Head of caudate nucleus (tissue), 42 donors: ENCODE measurements around the gene MRPL3.

Source experiments
- DNase-seq, 42 donors: peaks; one replicate each; pipeline versions ENCODE4 v3.0.0 to v3.0.0-alpha.2; 2020 to 2021; ENCODE audit warnings: mixed read lengths in 7 of 42
- intact Hi-C: fragments of 100-400 bp; cut with DNase I; formaldehyde crosslinking; loops from one replicate; pipeline ENCODE4 v1.15.0; 2022

MRPL3 gene

DNA sequence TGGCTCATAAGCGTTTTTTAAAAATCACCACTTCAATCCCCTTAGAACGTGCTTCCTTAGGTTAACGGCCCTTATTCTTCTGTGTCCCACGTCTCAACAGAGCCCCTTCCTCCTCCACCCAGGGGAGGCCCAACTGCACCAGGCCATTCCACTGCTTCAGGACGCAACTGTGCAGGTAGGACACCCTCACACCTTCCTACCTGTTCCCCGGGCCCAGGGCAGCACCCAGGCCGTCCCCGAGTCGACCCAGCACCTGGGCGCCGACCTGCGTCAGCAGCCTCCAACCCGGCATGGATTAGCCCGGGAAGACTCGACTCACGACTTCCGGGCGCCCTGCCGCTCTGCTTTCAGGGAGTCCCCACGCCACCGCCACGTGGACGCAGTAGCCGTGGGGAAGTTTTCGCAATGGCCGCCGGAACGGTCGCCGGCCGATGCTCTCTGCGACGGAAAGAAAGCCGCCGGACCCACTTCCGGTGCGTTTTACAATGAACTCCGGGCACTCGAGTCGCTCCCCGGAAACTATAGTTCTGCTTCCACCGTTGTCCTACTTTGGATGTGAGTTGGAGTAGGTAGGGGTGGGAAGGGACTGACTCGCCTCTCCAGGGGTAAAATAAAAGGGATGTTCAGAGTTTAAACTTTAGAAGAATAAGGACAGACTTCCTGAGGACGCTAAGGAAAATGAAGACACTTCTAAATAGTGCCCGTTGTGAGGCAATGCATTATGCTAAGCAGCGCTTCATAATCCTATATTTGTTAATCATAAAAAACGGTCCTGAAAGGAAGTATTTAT, at the start of gene MRPL3:
Gene MRPL3 (minus strand): TSS at position 442 of the 790 bp plus-strand sequence. CDS start 150 bp downstream, at position 292.
- DNase-seq: peak; percentile 77 to 94 (median 87)
- intact Hi-C loops: loop anchor here (5.0 kb wide), 2 partner anchors 120 to 470 kb away; partner anchors contain the start of gene NUDT16

GRCh38 chr3:131551761-131552160, 49.0 kb upstream of the MRPL3 start:
- DNase-seq: no peak
- intact Hi-C loops: no loop called here

GRCh38 chr3:131550562-131551465, 48.0 kb upstream of the MRPL3 start:
- intact Hi-C loops: no loop called here

DNA sequence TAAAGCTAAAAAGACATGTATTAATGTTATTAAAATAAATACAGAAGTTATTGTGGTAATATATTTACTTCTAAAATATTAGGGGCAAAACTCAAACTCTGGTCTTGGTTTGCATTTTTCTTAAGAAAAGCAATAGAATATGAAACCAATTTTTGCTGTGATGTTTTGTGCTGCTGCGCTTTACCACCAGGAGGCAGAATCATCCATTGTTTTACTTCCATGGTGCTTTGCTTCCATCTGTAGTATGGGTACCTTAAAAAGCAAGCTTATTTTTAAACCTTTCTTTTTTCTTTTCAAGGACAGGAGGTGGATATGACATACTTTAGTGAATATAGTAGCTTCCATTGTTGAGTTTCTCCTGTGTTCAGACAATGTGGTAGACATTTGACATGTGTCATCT, 46.6 kb upstream of the MRPL3 start:
- intact Hi-C loops: no loop called here
- no peak for DNase-seq

More at GRCh38 chr3:131550562-131551465, 48.0 kb upstream of the MRPL3 start:
- DNase-seq: no peak

- DNase-seq: no peak
- intact Hi-C loops: no loop called here
Observed at GRCh38 chr3:131547585-131547984, 44.8 kb upstream of the MRPL3 start.

DNA sequence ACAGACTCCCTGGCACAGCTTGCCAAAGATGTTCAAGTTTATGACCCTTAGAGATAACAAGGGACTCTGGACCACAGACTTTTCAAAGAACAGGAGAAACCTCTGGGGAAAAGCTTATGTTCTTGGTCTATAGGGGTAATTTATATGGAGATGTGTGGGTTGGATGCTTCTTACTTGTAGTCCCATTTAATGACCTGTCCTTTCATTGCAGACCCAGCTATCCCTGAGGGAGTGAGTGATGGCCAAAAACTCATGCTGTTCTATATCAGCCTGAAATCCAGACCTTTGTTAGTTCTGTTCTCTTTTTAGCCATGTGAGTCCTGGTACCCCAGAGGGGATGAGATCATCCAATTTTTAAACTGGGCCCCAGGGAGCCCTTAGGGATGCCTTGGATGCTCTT, 43.7 kb upstream of the MRPL3 start:
- no peak for DNase-seq
- intact Hi-C loops: no loop called here

DNA sequence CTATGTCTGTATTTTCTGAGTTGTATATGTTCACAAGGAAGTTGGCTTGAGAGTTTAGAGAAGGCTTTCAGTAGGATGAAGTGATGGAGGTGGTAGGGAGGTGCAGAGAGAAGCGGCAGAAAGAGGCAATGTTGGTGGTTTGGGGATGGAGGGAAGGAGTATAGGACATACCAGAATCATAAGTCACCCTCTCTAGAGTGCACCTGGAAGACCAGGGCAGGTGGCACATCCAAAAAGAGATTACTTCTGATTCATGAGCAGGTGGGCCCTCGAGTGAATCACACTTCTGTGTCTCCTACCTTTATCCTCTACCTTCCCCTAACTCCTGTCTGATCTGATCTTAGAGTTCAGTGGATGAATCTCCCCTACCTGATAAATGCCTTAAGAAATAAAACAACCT, 41.8 kb upstream of the MRPL3 start:
- no peak for DNase-seq
- intact Hi-C loops: no loop called here

DNA sequence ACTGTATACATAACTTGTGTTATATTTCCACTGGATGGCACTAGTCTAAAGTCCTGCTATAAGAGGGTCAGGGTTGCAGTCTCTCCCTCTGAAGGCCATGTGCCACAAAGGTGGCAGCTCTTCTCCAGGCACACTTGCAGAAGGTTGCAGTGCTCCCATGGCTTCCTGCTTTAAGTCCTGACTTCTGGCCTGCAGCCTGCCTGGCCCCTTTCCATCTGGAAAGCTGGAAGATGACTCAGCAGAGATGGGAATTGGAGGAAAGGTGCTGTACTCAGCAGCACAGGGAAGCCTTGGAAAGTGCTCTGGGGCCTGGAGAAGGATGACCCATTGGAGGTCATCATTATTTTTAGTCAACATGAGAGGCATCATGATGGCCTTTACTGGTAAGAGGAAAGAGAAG, 40.9 kb upstream of the MRPL3 start:
- DNase-seq: peak in 8 of 42 donors; percentile 2 to 52 (median 17)
- intact Hi-C loops: no loop called here

DNA sequence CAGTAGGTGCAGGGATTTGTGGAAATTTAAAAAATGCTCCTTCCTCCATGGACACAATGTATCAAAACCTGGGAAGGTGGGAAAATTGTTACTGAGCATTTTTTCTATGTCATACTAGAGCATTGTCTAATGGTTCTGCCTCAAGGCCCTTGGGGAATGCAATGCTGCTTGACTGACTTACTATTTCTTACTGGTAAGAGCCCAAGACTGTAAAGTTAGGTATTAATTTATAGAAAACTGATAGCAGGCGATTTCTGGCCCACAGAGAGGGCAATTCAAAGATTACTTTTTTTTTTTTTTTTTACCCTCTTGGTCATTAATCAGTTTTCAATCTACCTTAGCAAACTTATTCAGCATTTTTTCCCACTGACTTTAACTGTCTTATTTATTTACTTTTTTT, 38.5 kb upstream of the MRPL3 start:
- intact Hi-C loops: no loop called here
- DNase-seq: no peak

DNA sequence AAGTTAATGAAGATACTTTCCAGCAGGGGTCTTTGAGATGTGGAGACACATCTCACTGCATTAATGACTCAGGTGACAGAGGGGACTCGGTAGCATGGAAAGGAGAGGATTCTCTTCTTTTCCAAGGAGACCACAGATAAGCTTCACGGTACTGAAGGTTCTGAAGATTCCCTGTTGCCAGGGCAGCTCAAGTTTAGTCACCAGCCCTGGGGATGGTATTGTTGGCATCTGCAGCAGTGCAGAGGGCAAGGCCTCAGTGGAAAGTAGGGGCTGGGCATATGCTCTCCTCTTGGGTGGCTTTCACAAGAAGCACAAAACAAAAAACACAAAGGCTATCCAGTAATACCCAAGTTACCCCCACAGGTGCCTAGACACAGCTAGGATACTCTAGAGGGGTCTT, 38.0 kb upstream of the MRPL3 start:
- no peak for DNase-seq
- intact Hi-C loops: no loop called here

GRCh38 chr3:131540143-131540542, 37.4 kb upstream of the MRPL3 start:
- intact Hi-C loops: no loop called here
- no peak for DNase-seq

DNA sequence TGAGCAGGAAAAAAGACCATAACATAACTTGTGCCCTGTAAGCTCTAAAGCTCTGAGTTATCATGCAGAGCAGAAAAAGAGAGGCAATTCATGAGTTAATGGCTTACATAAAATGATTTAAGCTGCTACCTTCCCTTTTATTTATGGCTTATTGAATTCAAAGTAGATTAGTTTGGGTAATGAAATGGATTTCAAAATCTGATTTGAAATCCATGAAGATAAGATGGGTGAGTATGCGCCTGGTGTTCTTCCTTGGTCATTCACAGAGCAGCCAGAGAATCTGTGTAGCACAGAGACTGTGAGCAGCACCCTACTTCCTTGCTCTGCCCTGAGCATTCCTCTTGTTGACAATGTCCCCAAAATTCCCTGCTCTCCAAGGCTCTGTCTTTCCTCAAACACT, 36.2 kb upstream of the MRPL3 start:
- no peak for DNase-seq
- intact Hi-C loops: no loop called here

GRCh38 chr3:131537531-131537930, 34.8 kb upstream of the MRPL3 start:
- intact Hi-C loops: no loop called here
- DNase-seq: no peak

DNA sequence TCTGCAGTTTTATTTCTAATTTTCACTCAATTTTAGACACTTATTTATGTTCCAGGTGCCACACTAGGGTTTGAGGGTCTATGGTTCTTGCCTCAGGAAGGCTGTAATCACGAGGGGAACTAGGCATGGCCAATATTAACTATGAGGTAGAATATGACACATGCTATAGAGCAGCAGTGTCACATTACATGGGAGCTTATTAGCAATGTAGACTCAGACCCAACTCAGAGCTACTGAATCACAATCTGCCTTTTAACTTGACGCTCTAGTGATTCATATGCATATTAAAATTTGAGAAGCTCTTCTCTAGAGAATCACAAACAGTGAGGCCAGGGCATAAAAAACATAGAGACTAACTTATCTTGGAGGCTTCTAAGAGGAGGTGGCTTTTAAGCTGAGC, 32.8 kb upstream of the MRPL3 start:
- no peak for DNase-seq
- intact Hi-C loops: no loop called here

DNA sequence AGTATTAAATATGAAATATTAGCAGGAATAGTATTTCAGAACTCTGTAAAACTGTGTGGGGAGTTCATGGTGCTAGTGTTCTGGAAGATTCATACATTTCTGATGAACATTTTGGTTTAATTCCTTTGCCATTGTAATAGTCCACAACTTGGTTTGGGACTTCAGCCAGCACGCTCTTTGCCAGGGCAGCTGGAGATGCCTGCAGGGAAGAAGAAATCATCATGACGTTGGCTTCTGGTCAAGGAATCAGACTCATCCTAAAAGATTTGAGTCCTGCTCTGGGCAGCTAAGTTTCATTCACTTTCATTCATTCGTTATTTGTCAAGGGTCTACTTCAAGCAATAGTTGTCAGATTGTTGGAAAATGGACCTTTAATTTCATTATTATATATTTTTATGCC, 32.4 kb upstream of the MRPL3 start:
- intact Hi-C loops: no loop called here
- DNase-seq: no peak

DNA sequence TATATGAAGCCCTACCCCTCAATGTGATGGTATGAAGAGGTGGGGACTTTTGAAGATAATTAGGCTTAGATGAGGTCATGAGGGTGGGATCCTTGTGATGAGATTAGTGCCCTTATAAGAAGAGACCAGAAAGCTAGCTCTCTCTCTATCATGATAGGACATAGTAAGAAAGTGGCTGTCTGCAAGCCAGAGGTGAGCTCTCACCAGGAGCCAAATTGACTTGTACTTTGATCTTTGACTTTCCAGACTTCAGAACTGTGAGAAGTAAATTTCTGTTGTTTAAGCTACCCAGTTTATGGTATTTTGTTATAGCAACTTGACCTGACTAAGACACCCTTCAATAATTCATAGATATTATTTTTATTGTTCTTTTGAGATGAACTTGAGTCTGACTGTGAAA, 29.9 kb upstream of the MRPL3 start:
- intact Hi-C loops: no loop called here
- no peak for DNase-seq

DNA sequence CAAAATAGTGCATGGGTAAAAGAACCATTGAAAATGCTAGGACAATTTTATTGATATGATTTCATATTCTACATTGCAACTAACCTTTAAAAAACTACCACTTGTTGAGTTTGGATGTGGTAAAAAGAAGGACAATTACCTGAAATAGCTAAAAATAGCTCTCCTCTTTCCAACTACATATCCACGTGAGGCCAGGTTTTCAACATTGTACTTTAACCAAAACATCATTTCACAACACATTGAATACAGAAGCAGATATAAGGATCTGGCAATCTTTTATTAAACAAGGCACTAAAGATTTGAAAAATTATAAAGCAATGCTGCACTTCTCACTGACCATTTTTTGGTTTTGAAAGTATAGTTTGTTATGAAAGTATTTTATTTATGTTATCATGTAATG, 28.1 kb upstream of the MRPL3 start:
- no peak for DNase-seq
- intact Hi-C loops: no loop called here

DNA sequence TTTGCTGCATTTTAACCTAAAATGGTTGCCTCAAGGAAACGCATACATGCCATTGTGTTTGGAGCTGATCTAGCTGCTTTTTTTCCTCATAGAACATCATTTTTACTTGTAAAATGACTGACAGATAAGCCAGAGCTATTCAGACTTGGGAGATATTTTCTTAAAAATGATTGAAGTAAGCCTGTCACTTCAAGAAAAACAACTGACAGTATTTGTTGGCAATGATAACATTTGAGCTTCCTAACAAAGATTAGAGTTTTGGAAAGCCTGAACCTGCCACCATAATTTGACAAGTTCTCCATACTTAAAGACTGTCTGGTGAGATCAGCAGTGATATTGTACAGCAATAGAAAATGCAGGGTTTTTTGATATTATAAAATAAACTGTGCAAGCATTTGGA, 27.6 kb upstream of the MRPL3 start:
- DNase-seq: no peak

GRCh38 chr3:131526801-131527347, 24.1 kb upstream of the MRPL3 start:
- DNase-seq: peak in 34 of 42 donors; percentile 4 to 58 (median 28)
- intact Hi-C loops: no loop called here

More for the DNA sequence above, 27.6 kb upstream of the MRPL3 start:
- intact Hi-C loops: no loop called here

GRCh38 chr3:131518680-131519079, 15.9 kb upstream of the MRPL3 start:
- peak in 5 of 42 donors; percentile 9 to 46 (median 28) for DNase-seq
- intact Hi-C loops: no loop called here
